A549 (cell line): Measurements from ENCODE around the gene ARFGAP2. TPM values are rescaled to one million over a fixed set of nuclear protein-coding genes. Genes with fewer than 3 reads are reported as not detected.

ENCODE experiments used
- ATAC-seq, 2 experiments: fragments of 200-7000 bp in 1 of 2; fragments of >200 bp in 1 of 2; cut with Nextera tagmentation in 1 of 2; cut with Tn5 transposase in 1 of 2; 3 replicates each; pipeline versions ENCODE4 v1.8.0 to v1.9.1; 2018 to 2020; ENCODE audit warnings: mild to moderate bottlenecking in 1 of 2, moderate library complexity in 1 of 2
- CTCF ChIA-PET: fragments of 300-600 bp; sonication (Branson Sonifier 250); formaldehyde crosslinking; extraction: SDS; loops from one replicate; lab custom pipeline; 2021; ENCODE audit warnings: antibody characterized with exemption, inconsistent platforms; lab: Yijun Ruan, JAX
- POLR2A ChIA-PET: fragments of 350-600 bp; formaldehyde crosslinking; extraction: SDS; loops from one replicate; lab custom pipeline; 2021; ENCODE audit warnings: antibody characterized with exemption, inconsistent platforms; lab: Yijun Ruan, JAX
- DNase-seq, 2 experiments: peaks; one replicate each; pipeline versions ENCODE4 v3.0.0 to v3.0.0-alpha.2; 2011 to 2016; ENCODE audit warnings: low read depth in 1 of 2, low spot score in 1 of 2
- FAIRE-seq: peaks from 2 replicates; lab custom pipeline; 2011; peaks lifted over from hg19 to GRCh38; lab: Jason Lieb, UNC
- H3K27ac ChIP-seq, 2 experiments: fragments of >200 bp; sonication (Bioruptor Twin); formaldehyde crosslinking; 3 replicates each; pipeline ENCODE4 v1.5.1; 2016 to 2017
- H3K4me1 ChIP-seq: fragments of >200 bp; sonication (Bioruptor Twin); formaldehyde crosslinking; 3 replicates; pipeline ENCODE4 v1.6.1; 2016
- H3K4me2 ChIP-seq: fragments of >200 bp; sonication (Bioruptor Twin); formaldehyde crosslinking; 3 replicates; pipeline ENCODE4 v1.6.1; 2016
- H3K4me3 ChIP-seq: fragments of >200 bp; sonication (Bioruptor Twin); formaldehyde crosslinking; 3 replicates; pipeline ENCODE4 v1.5.1; 2016
- H3K9me3 ChIP-seq: fragments of >200 bp; sonication (Bioruptor Twin); formaldehyde crosslinking; 3 replicates; pipeline ENCODE4 v1.6.1; 2016
- ATOH8 ChIP-seq: fragments of 250-450 bp; sonication (Bioruptor Pico); IDR thresholded peaks from 2 replicates; pipeline ENCODE4 v1.5.0; 2020; ENCODE audit warnings: low read depth, mild to moderate bottlenecking, moderate library complexity
- CBX2 ChIP-seq: fragments of 200-600 bp; sonication (generic); IDR thresholded peaks from 2 replicates; pipeline ENCODE4 v1.6.1; 2016; ENCODE audit warnings: low read depth, mild to moderate bottlenecking, borderline replicate concordance
- CEBPB ChIP-seq, 2 experiments: fragments of >200 bp in 1 of 2; sonication (Bioruptor Twin) in 1 of 2; formaldehyde crosslinking in 1 of 2; IDR thresholded peaks; 2 replicates each; pipeline ENCODE4 v1.6.1; 2012 to 2016
- CTCF ChIP-seq: fragments of >200 bp; sonication (Bioruptor Twin); formaldehyde crosslinking; IDR thresholded peaks from 3 replicates; pipeline ENCODE4 v1.5.1; 2016
- FOXS1 ChIP-seq: fragments of 250-450 bp; sonication (Bioruptor Pico); IDR thresholded peaks from 2 replicates; pipeline ENCODE4 v1.5.0; 2020; ENCODE audit warnings: mild to moderate bottlenecking, moderate library complexity
- HDAC2 ChIP-seq: fragments of 200-600 bp; sonication (generic); IDR thresholded peaks from 2 replicates; pipeline ENCODE4 v1.6.1; 2016
- HEYL ChIP-seq: fragments of 250-450 bp; sonication (Bioruptor Pico); IDR thresholded peaks from 2 replicates; pipeline ENCODE4 v1.8.0; 2021; ENCODE audit warnings: mild to moderate bottlenecking, moderate library complexity
- HMGXB4 ChIP-seq: fragments of 250-450 bp; sonication (Bioruptor Pico); IDR thresholded peaks from 2 replicates; pipeline ENCODE4 v1.5.0; 2021; ENCODE audit warnings: mild to moderate bottlenecking, moderate library complexity, borderline replicate concordance
- HOXA7 ChIP-seq: fragments of 250-450 bp; sonication (Bioruptor Pico); IDR thresholded peaks from 2 replicates; pipeline ENCODE4 v1.5.0; 2020; ENCODE audit warnings: mild to moderate bottlenecking, moderate library complexity
- HOXB13 ChIP-seq: fragments of 250-450 bp; sonication (Bioruptor Pico); IDR thresholded peaks from 2 replicates; pipeline ENCODE4 v1.5.0; 2020; ENCODE audit warnings: low read depth, mild to moderate bottlenecking, moderate library complexity
- HOXB5 ChIP-seq: fragments of 250-450 bp; sonication (Bioruptor Pico); IDR thresholded peaks from 2 replicates; pipeline ENCODE4 v1.5.0; 2020; ENCODE audit warnings: mild to moderate bottlenecking, moderate library complexity
- MAX ChIP-seq: IDR thresholded peaks from 2 replicates; pipeline ENCODE4 v1.6.1; 2012
- NPAS2 ChIP-seq: fragments of 250-450 bp; sonication (Bioruptor Pico); IDR thresholded peaks from 2 replicates; pipeline ENCODE4 v1.8.0; 2022; ENCODE audit warnings: mild to moderate bottlenecking, moderate library complexity, borderline replicate concordance
- PHF8 ChIP-seq: fragments of 200-600 bp; sonication (generic); IDR thresholded peaks from 2 replicates; pipeline ENCODE4 v1.6.1; 2016; ENCODE audit warnings: low read depth, mild to moderate bottlenecking, antibody characterized with exemption, moderate library complexity, borderline replicate concordance
- REST ChIP-seq: fragments of 200-600 bp; sonication (generic); IDR thresholded peaks from 2 replicates; pipeline ENCODE4 v1.6.1; 2016; ENCODE audit warnings: antibody characterized with exemption, mild to moderate bottlenecking, moderate library complexity
- SMC3 ChIP-seq: fragments of >200 bp; sonication (Bioruptor Twin); formaldehyde crosslinking; IDR thresholded peaks from 3 replicates; pipeline ENCODE4 v1.6.1; 2018; ENCODE audit warnings: inconsistent platforms
- TFCP2L1 ChIP-seq: fragments of 250-450 bp; sonication (Bioruptor Pico); IDR thresholded peaks from 2 replicates; pipeline ENCODE4 v1.5.0; 2021; ENCODE audit warnings: mild to moderate bottlenecking
- WGBS: methylation state at CpG from one replicate; pipeline ENCODE4 v1.1.6; 2017; ENCODE audit errors: missing lambda C conversion rate; 5-methylcytosine and 5-hydroxymethylcytosine counted together
- polyA plus RNA-seq, 4 experiments: library from polyadenylated mRNA; depleted of rRNA in 3 of 4; stranded (reverse); fragments of >200 nt; fragmentation: RNase III in 1 of 4; extraction: RNeasy Plus Mini Kit Qiagen cat#74134 plus additional on column Dnase treatment in 1 of 4; gene quantifications; 2 replicates in 3 of 4; 3 replicates in 1 of 4; pipeline ENCODE4 v1.2.3, GENCODE V29; 2011 to 2017

The ARFGAP2 gene
- polyA plus RNA-seq, 2 of the 4 experiments (the other 2 are of a cell fraction), result 29.5 to 34.0 TPM

GRCh38 chr11:47222696-47223095, 46.0 kb upstream of the ARFGAP2 start:
- WGBS, result 92% methylated on average over 2 of the region's 2 CpGs
- CTCF ChIA-PET, result interaction anchor here (1.2 to 11.9 kb wide), 5 partner anchors 12 to 44 kb away, joined by 4 to 101 read pairs (median 8); no protein-coding TSS in a partner anchor
- FAIRE-seq, result no peak

GRCh38 chr11:47220401-47220821, 43.7 kb upstream of the ARFGAP2 start:
- FAIRE-seq (no peak), ATAC-seq (no peak), DNase-seq (no peak)
- TF ChIP-seq CEBPB (IDR thresholded peaks at IDR 0.05), result peak in 1 of 2 experiments; percentile 24; a peak in 1 of 4 replicates
- no peak for TF ChIP-seq HOXA7
- TF ChIP-seq CTCF, result no peak
- TF ChIP-seq TFCP2L1 (CRISPR knock-in tag), result no peak
- no peak for TF ChIP-seq HOXB5
- Histone ChIP-seq H3K4me2 (peak overlapping the region; percentile 27), H3K4me1 (peaks cover 45% of the 10 kb centered on the region), H3K4me3 (no peak overlapping the region), H3K27ac (peak overlapping the region in 1 of 2 experiments; percentile 73; a peak in 3 of 6 replicates), H3K9me3 (no peaks in the 10 kb centered on the region)
- ChIA-PET CTCF (interaction anchor here (0.5 to 11.9 kb wide), 11 partner anchors 9 to 406 kb away, joined by 3 to 101 read pairs (median 6); partner anchors contain the start of genes ACP2 and NR1H3), POLR2A (interaction anchor here (0.9 to 1.1 kb wide), 2 partner anchors 9 to 12 kb away, joined by 3 to 4 read pairs; no protein-coding TSS in a partner anchor)
- WGBS, result 47% methylated on average over 1 of the region's 1 CpG

More at GRCh38 chr11:47222696-47223095, 46.0 kb upstream of the ARFGAP2 start:
- Histone ChIP-seq H3K4me1 (peaks cover 32% of the 10 kb centered on the region), H3K4me3 (no peak overlapping the region), H3K9me3 (no peaks in the 10 kb centered on the region), H3K27ac (no peak overlapping the region), H3K4me2 (no peak overlapping the region)
- POLR2A ChIA-PET, result no interaction called here
- ATAC-seq, result no peak
- TF ChIP-seq SMC3 (no peak), NPAS2 (CRISPR knock-in tag) (no peak), MAX (no peak), HDAC2 (no peak), HOXB13 (CRISPR knock-in tag) (no peak), FOXS1 (CRISPR knock-in tag) (no peak), HOXB5 (no peak), ATOH8 (CRISPR knock-in tag) (no peak), HMGXB4 (CRISPR knock-in tag) (no peak), CBX2 (no peak), HEYL (CRISPR knock-in tag) (no peak), REST (no peak), PHF8 (no peak)
- no peak for DNase-seq
